H9 (cell line): ENCODE results near the gene EXO1. TPM values are rescaled to one million over a fixed set of nuclear protein-coding genes. Genes with fewer than 3 reads are reported as not detected.

Source experiments
- DNase-seq: peaks from one replicate; pipeline ENCODE4 v3.0.0-alpha.2; 2017
- H2AFZ ChIP-seq: one replicate; pipeline ENCODE4 v1.6.1; 2013; ENCODE audit warnings: mild to moderate bottlenecking, low read length, control low read depth, moderate library complexity
- H2AK5ac ChIP-seq: 2 replicates; pipeline ENCODE4 v1.6.1; 2013; ENCODE audit warnings: low read length, control low read depth, mixed read lengths; ENCODE audit not compliant: insufficient read length
- H2BK120ac ChIP-seq: one replicate; pipeline ENCODE4 v1.6.1; 2013; ENCODE audit warnings: low read depth, mild to moderate bottlenecking, low read length, control low read depth, inconsistent platforms; ENCODE audit not compliant: poor library complexity, severe bottlenecking
- H2BK12ac ChIP-seq: 2 replicates; pipeline ENCODE4 v1.6.1; 2013; ENCODE audit warnings: low read length, control low read depth, mixed read lengths, low read depth; ENCODE audit not compliant: insufficient read length
- H2BK15ac ChIP-seq: 2 replicates; pipeline ENCODE4 v1.6.1; 2013; ENCODE audit warnings: low read depth, low read length, control low read depth
- H2BK20ac ChIP-seq: one replicate; pipeline ENCODE4 v1.6.1; 2013; ENCODE audit warnings: low read depth, mild to moderate bottlenecking, low read length, control low read depth, inconsistent platforms; ENCODE audit not compliant: poor library complexity, severe bottlenecking
- H2BK5ac ChIP-seq: 2 replicates; pipeline ENCODE4 v1.6.1; 2013; ENCODE audit warnings: low read length, control low read depth, mixed read lengths; ENCODE audit not compliant: insufficient read length
- H3K14ac ChIP-seq: 2 replicates; pipeline ENCODE4 v1.6.1; 2013; ENCODE audit warnings: low read length, control low read depth; ENCODE audit not compliant: insufficient read depth
- H3K18ac ChIP-seq: 2 replicates; pipeline ENCODE4 v1.6.1; 2013; ENCODE audit warnings: low read depth, mild to moderate bottlenecking, mixed read lengths, low read length, control low read depth; ENCODE audit not compliant: insufficient read length
- H3K23ac ChIP-seq: 2 replicates; pipeline ENCODE4 v1.6.1; 2013; ENCODE audit warnings: low read length, control low read depth, mixed read lengths, low read depth; ENCODE audit not compliant: insufficient read length
- H3K23me2 ChIP-seq: 2 replicates; pipeline ENCODE4 v1.6.1; 2013; ENCODE audit warnings: low read depth, mild to moderate bottlenecking, mixed read lengths, low read length, control low read depth; ENCODE audit not compliant: insufficient read length, poor library complexity, severe bottlenecking
- H3K27ac ChIP-seq: 2 replicates; pipeline ENCODE4 v1.5.1; 2013; ENCODE audit warnings: low read length, control low read depth, mixed read lengths, low read depth; ENCODE audit not compliant: insufficient read length
- H3K27me3 ChIP-seq: 2 replicates; pipeline ENCODE4 v1.6.1; 2013; ENCODE audit warnings: low read length, control low read depth, inconsistent platforms; ENCODE audit not compliant: insufficient read depth
- H3K4ac ChIP-seq: 2 replicates; pipeline ENCODE4 v1.6.1; 2013; ENCODE audit warnings: low read depth, mild to moderate bottlenecking, control low read depth, inconsistent platforms, low read length, moderate library complexity
- H3K4me1 ChIP-seq: 2 replicates; pipeline ENCODE4 v1.6.1; 2013; ENCODE audit warnings: low read length, control low read depth, inconsistent platforms; ENCODE audit not compliant: insufficient read depth
- H3K4me2 ChIP-seq: 2 replicates; pipeline ENCODE4 v1.6.1; 2013; ENCODE audit warnings: low read length, control low read depth, mixed read lengths; ENCODE audit not compliant: insufficient read length, insufficient read depth
- H3K56ac ChIP-seq: 2 replicates; pipeline ENCODE4 v1.6.1; 2013; ENCODE audit warnings: low read depth, mild to moderate bottlenecking, mixed read lengths, low read length, control low read depth; ENCODE audit not compliant: insufficient read length
- H3K79me1 ChIP-seq: 2 replicates; pipeline ENCODE4 v1.6.1; 2013; ENCODE audit warnings: low read depth, mild to moderate bottlenecking, moderate library complexity, low read length, control low read depth, inconsistent platforms; ENCODE audit not compliant: insufficient read depth, poor library complexity, severe bottlenecking
- H3K79me2 ChIP-seq: 2 replicates; pipeline ENCODE4 v1.6.1; 2013; ENCODE audit warnings: low read length, control low read depth, inconsistent platforms; ENCODE audit not compliant: insufficient read depth
- H3K9ac ChIP-seq: 2 replicates; pipeline ENCODE4 v1.6.1; 2013; ENCODE audit warnings: low read length, control low read depth, mixed read lengths; ENCODE audit not compliant: insufficient read length; ENCODE audit errors: extremely low read depth
- H3K9me3 ChIP-seq: one replicate; pipeline ENCODE4 v1.6.1; 2013; ENCODE audit warnings: low read depth, low read length, inconsistent platforms; ENCODE audit not compliant: control insufficient read depth
- H3T11ph ChIP-seq: one replicate; pipeline ENCODE4 v1.6.1; 2013; ENCODE audit warnings: mild to moderate bottlenecking, low read length, control low read depth, inconsistent platforms
- H4K20me1 ChIP-seq: one replicate; pipeline ENCODE4 v1.6.1; 2013; ENCODE audit not compliant: control insufficient read depth, insufficient read length, insufficient read depth
- H4K5ac ChIP-seq: 2 replicates; pipeline ENCODE4 v1.6.1; 2013; ENCODE audit warnings: low read depth, mild to moderate bottlenecking, mixed read lengths, low read length, control low read depth; ENCODE audit not compliant: insufficient read length
- H4K8ac ChIP-seq: replicated peaks from 2 replicates; pipeline ENCODE4 v1.6.1; 2013; ENCODE audit warnings: low read length, control low read depth, mixed read lengths, low read depth; ENCODE audit not compliant: insufficient read length
- H4K91ac ChIP-seq: 2 replicates; pipeline ENCODE4 v1.6.1; 2013; ENCODE audit warnings: low read depth, mild to moderate bottlenecking, moderate library complexity, mixed read lengths, low read length, control low read depth; ENCODE audit not compliant: insufficient read length
- H3K27ac Mint-ChIP-seq, 3 experiments: 2 replicates in 2 of 3; 3 replicates in 1 of 3; pipeline ENCODE4 v1.8.0; 2020 to 2021; ENCODE audit warnings: mixed read lengths in 3 of 3, mild to moderate bottlenecking in 1 of 3, moderate library complexity in 1 of 3
- H3K27me3 Mint-ChIP-seq: 2 replicates; pipeline ENCODE4 v1.8.0; 2021; ENCODE audit warnings: low read depth, mild to moderate bottlenecking, moderate library complexity, mixed read lengths
- H3K36me3 Mint-ChIP-seq, 3 experiments: 2 replicates in 2 of 3; 3 replicates in 1 of 3; pipeline ENCODE4 v1.8.0; 2020 to 2021; ENCODE audit warnings: low read depth in 3 of 3, mixed read lengths in 3 of 3; ENCODE audit not compliant: insufficient read depth in 1 of 3
- H3K4me1 Mint-ChIP-seq, 2 experiments: 2 replicates each; pipeline ENCODE4 v1.8.0; 2020; ENCODE audit warnings: mixed read lengths in 2 of 2
- H3K4me3 Mint-ChIP-seq, 2 experiments: 2 replicates in 1 of 2; 3 replicates in 1 of 2; pipeline ENCODE4 v1.8.0; 2020 to 2021; ENCODE audit warnings: mild to moderate bottlenecking in 2 of 2, mixed read lengths in 2 of 2, moderate library complexity in 1 of 2
- H3K9me3 Mint-ChIP-seq, 2 experiments: 2 replicates in 1 of 2; 3 replicates in 1 of 2; pipeline ENCODE4 v1.8.0; 2020; ENCODE audit warnings: mild to moderate bottlenecking in 2 of 2, mixed read lengths in 2 of 2, moderate library complexity in 1 of 2
- WGBS: extraction: QIAGEN DNeasy Blood & Tissue Kit; methylation state at CpG from one replicate; pipeline ENCODE4 v1.1.7; 2013; ENCODE audit warnings: missing lambda C conversion rate, low lambda C conversion rate, mixed read lengths; ENCODE audit not compliant: insufficient read length; ENCODE audit errors: extremely low coverage; 5-methylcytosine and 5-hydroxymethylcytosine counted together
- total RNA-seq: library from RNA; stranded (reverse); gene quantifications from 2 replicates; pipeline ENCODE4 v1.2.1, GENCODE V29; 2021
- TF ChIP-seq, protein P1 (sequence below): fragments of 200-600 bp; sonication (generic); conservative IDR thresholded peaks from 3 replicates; pipeline ENCODE4 v1.8.0; 2021; ENCODE audit warnings: antibody characterized with exemption, mild to moderate bottlenecking

EXO1 gene
- total RNA-seq, 1 experiment from 2014 or later = 43.2 TPM

DNA sequence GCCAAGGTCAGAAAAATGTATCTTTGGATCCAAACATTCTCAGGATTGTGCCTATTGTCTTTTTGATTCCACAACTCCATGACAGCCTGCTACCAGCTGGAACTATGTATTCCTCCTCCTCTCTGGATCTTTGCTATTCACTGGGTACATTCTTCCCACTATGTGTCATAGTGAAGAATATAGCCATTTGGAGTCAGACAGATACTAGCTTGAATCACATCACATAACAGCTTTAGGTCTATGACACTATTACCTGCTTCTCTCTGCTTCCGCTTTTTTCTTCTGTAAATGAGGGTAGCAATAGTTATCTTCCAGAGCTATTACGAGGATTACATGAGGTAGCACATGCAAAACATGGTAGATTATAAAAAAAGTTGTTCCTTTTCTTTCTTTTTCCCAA lies 5.4 kb upstream of the EXO1 start:
- no peak overlapping the region for H3K23ac ChIP-seq
- H2BK20ac ChIP-seq = no peak overlapping the region
- H4K8ac ChIP-seq = no peak overlapping the region
- no peak overlapping the region for H4K91ac ChIP-seq
- no peak overlapping the region for H3K56ac ChIP-seq
- TF ChIP-seq, protein P1, sequence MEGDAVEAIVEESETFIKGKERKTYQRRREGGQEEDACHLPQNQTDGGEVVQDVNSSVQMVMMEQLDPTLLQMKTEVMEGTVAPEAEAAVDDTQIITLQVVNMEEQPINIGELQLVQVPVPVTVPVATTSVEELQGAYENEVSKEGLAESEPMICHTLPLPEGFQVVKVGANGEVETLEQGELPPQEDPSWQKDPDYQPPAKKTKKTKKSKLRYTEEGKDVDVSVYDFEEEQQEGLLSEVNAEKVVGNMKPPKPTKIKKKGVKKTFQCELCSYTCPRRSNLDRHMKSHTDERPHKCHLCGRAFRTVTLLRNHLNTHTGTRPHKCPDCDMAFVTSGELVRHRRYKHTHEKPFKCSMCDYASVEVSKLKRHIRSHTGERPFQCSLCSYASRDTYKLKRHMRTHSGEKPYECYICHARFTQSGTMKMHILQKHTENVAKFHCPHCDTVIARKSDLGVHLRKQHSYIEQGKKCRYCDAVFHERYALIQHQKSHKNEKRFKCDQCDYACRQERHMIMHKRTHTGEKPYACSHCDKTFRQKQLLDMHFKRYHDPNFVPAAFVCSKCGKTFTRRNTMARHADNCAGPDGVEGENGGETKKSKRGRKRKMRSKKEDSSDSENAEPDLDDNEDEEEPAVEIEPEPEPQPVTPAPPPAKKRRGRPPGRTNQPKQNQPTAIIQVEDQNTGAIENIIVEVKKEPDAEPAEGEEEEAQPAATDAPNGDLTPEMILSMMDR = no peak
- Mint-ChIP-seq H3K27me3 (no peaks in the 10 kb centered on the region), H3K27ac (no peak overlapping the region; a peak in 1 of 7 replicates), H3K4me1 (peaks cover 5 to 8% of the 10 kb centered on the region in 2 experiments), H3K4me3 (no peak overlapping the region), H3K36me3 (no peaks in the 10 kb centered on the region), H3K9me3 (no peaks in the 10 kb centered on the region)
- H3T11ph ChIP-seq = no peak overlapping the region
- WGBS = no CpG with 5 or more reads among the region's 2 CpGs
- H3K14ac ChIP-seq = no peak overlapping the region
- H3K27me3 ChIP-seq = no peaks in the 10 kb centered on the region
- H3K23me2 ChIP-seq = peaks cover 4% of the 10 kb centered on the region
- H3K79me1 ChIP-seq = no peaks in the 10 kb centered on the region
- H3K79me2 ChIP-seq = no peaks in the 10 kb centered on the region
- H3K9ac ChIP-seq = no peak overlapping the region
- no peak overlapping the region for H2AK5ac ChIP-seq
- H2AFZ ChIP-seq = no peak overlapping the region
- H2BK12ac ChIP-seq = no peak overlapping the region
- no peak overlapping the region for H3K4ac ChIP-seq
- H4K5ac ChIP-seq = no peak overlapping the region
- H3K18ac ChIP-seq = no peak overlapping the region
- no peak overlapping the region for H2BK120ac ChIP-seq
- H3K27ac ChIP-seq = no peak overlapping the region
- H3K4me1 ChIP-seq = no peaks in the 10 kb centered on the region
- no peak overlapping the region for H3K4me2 ChIP-seq
- DNase-seq = no peak
- no peak overlapping the region for H2BK15ac ChIP-seq
- H4K20me1 ChIP-seq = no peaks in the 10 kb centered on the region
- H2BK5ac ChIP-seq = no peak overlapping the region
- H3K9me3 ChIP-seq = no peaks in the 10 kb centered on the region
